Activated T-cell treated with anti-CD3 and anti-CD28 coated beads, Interleukin-2, amount 50 U/mL, for 24 hours (primary cell): ENCODE data around the gene NR1I2.

ENCODE experiments used
- DNase-seq: peaks from one replicate; pipeline ENCODE4 v3.0.0-alpha.2; 2020
- H3K27ac Mint-ChIP-seq: 2 replicates; pipeline ENCODE4 v1.8.0; 2020; ENCODE audit warnings: mild to moderate bottlenecking, mixed read lengths
- H3K27me3 Mint-ChIP-seq: 2 replicates; pipeline ENCODE4 v1.8.0; 2020; ENCODE audit warnings: mixed read lengths
- H3K36me3 Mint-ChIP-seq: 2 replicates; pipeline ENCODE4 v1.8.0; 2020; ENCODE audit warnings: low read depth, mixed read lengths
- H3K4me1 Mint-ChIP-seq: 2 replicates; pipeline ENCODE4 v1.8.0; 2020; ENCODE audit warnings: low read depth, mixed read lengths
- H3K4me3 Mint-ChIP-seq: 2 replicates; pipeline ENCODE4 v1.8.0; 2020; ENCODE audit warnings: mild to moderate bottlenecking, moderate library complexity, mixed read lengths
- H3K9me3 Mint-ChIP-seq: 2 replicates; pipeline ENCODE4 v1.8.0; 2020; ENCODE audit warnings: mixed read lengths

Gene NR1I2

DNA sequence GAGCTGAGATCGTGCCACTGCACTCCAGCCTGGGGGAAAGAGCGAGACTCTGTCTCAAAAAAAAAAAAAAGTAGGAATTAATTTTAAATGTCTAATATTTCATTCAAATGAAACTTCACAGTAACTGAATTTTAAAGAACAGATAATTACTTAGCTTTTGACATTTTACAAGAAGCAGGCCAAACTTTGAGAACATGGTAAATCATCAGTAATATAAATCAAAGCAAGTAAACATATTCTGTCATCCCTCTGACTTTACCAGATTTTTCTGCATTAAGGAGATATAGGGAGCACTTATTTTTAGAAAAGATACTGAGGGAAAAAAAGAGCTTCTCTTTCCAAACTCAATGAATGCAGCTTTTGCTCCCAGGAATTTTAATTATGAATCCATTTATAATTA is 37.0 kb downstream of the NR1I2 start:
- H3K4me3 Mint-ChIP-seq = no peak overlapping the region
- no peak for DNase-seq
- no peak overlapping the region for H3K27ac Mint-ChIP-seq
- peaks cover 5% of the 10 kb centered on the region for H3K4me1 Mint-ChIP-seq
- H3K27me3 Mint-ChIP-seq = no peaks in the 10 kb centered on the region
- H3K36me3 Mint-ChIP-seq = no peaks in the 10 kb centered on the region
- H3K9me3 Mint-ChIP-seq = no peaks in the 10 kb centered on the region

DNA sequence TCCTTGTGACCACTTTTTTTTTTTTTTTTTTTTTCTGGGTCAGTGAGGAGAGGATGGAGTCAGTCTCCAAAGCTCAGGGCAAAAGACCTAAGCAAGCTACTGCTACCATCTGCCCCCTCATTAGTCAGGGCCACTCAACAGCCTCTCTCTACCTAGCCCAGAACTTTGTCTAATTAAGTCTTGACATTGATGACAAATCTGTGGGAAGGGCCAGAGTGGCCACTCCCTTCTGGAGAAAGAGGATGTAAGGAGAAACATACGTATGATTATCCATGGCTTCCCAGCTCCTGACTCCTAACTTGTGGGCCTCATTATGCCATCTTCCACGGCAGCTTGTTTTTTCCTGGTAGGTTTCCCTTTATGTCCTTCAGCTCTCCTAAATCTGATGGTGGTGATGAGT is 37.9 kb downstream of the NR1I2 start:
- H3K27ac Mint-ChIP-seq = no peak overlapping the region
- no peaks in the 10 kb centered on the region for H3K9me3 Mint-ChIP-seq

DNA sequence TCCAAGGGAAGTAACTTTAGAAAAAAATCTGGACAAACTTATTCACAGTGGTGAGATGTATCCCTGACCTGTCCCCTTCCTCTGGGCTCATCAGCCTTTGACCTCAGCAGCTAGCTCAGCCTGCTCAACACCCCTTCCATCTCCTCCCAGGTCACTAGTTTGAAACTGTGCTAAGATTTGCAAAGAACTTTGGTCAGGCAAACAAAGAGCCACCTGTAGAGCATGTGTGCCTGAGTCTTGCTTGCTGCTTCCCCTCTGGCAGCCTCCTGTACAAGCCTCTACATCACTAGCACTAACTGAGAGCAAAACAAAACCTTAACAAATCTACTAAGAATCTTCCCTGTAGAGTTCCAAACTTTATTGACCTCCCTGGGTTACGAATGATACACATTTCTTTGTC is 43.9 kb downstream of the NR1I2 start:
- Mint-ChIP-seq H3K27ac (no peak overlapping the region), H3K4me1 (peaks cover 7% of the 10 kb centered on the region), H3K27me3 (no peaks in the 10 kb centered on the region), H3K4me3 (no peak overlapping the region), H3K9me3 (no peaks in the 10 kb centered on the region), H3K36me3 (peaks cover 15% of the 10 kb centered on the region)
- DNase-seq = no peak

More for the DNA sequence above, 37.9 kb downstream of the NR1I2 start:
- Mint-ChIP-seq H3K4me1 (peaks cover 5% of the 10 kb centered on the region), H3K27me3 (no peaks in the 10 kb centered on the region), H3K36me3 (peaks cover 3% of the 10 kb centered on the region), H3K4me3 (no peak overlapping the region)
- no peak for DNase-seq

DNA sequence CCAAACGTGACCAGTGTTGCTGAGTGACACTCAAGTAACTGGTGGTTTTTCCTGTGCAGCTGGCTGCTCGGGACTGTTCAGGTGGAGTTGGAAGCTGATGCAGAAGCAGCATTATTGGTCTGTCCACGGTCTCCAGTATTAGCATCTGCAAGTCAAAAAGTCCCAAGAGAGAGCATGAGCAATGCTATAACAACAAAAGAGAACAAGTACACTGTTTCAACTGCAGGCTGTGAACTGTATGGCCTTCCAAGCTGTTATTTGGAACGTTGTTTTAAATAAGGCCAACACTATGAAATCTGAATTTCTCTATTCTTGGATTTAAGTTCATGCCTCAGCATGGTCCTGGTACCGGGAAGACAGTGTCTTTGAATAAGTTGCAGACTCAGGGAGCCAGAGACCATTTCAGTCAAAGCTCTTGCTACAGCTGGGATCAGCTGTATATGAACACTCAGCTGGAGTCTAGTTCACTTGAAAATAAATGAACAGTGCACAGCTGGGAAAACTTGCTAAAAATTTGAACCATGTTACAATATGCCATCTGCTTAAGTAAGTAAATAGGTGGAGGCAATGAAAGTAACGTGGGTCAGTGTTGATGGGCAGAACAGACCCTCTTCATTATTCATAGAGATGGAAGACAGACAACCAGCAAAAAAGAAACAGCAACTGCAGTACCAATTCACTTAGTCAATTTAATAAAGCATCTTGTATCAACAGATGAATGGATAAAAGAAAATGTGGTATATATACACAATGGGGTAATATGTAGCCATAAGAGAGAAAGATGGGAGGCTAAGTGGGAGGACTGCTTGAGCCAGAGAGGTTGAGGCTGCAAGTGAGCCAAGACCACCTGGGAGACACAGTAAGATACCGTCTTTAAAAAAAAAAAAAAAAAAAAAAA is 45.1 kb downstream of the NR1I2 start:
- H3K27me3 Mint-ChIP-seq = no peaks in the 10 kb centered on the region
- peaks cover 18% of the 10 kb centered on the region for H3K36me3 Mint-ChIP-seq
- no peak overlapping the region for H3K4me3 Mint-ChIP-seq
- no peak for DNase-seq
- peaks cover 5% of the 10 kb centered on the region for H3K4me1 Mint-ChIP-seq
- H3K27ac Mint-ChIP-seq = no peak overlapping the region
- H3K9me3 Mint-ChIP-seq = no peaks in the 10 kb centered on the region

DNA sequence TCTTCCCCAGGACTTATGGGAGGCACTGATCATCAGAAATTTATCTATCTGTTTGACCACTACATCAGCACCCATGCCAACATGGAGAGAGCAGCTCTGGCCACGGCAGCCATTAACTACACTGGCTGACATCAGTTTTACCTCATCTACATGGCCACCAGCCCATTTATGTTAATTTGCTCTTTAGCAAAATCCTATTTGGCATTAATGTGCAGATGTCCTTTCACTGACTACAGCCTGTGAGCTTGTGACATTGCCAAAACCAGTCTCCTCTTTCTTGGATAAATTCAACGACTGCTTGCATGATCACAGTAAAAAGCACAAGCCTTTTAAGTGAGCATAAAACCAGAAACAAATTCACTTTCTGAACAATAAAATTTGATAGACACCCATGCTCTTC is 47.5 kb downstream of the NR1I2 start:
- H3K4me1 Mint-ChIP-seq = peaks cover 9% of the 10 kb centered on the region
- H3K9me3 Mint-ChIP-seq = no peaks in the 10 kb centered on the region
- H3K27me3 Mint-ChIP-seq = no peaks in the 10 kb centered on the region
- H3K36me3 Mint-ChIP-seq = peaks cover 18% of the 10 kb centered on the region
- no peak overlapping the region for H3K4me3 Mint-ChIP-seq
- no peak for DNase-seq
- no peak overlapping the region for H3K27ac Mint-ChIP-seq

DNA sequence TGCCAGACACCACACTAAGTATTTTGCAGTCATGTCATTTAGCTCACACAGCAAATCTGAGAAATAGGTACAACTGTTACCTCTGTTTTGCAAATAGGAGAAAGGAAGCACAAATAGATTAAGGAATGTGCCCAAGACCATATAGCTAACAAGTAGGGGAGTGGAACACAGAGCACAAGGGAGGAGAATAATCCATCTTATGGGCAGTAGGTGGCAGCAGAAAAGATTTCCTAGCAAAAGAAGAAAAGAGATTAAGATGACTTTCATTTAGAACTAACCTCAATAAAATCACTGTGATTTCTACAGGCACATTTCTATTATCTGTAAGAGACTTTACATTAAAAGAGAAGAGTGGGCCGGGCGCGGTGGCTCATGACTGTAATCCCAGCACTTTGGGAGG is 49.1 kb downstream of the NR1I2 start:
- Mint-ChIP-seq H3K27me3 (no peaks in the 10 kb centered on the region), H3K9me3 (no peaks in the 10 kb centered on the region), H3K36me3 (peaks cover 10% of the 10 kb centered on the region), H3K4me3 (no peak overlapping the region), H3K4me1 (peaks cover 19% of the 10 kb centered on the region), H3K27ac (no peak overlapping the region)
- DNase-seq = no peak

DNA sequence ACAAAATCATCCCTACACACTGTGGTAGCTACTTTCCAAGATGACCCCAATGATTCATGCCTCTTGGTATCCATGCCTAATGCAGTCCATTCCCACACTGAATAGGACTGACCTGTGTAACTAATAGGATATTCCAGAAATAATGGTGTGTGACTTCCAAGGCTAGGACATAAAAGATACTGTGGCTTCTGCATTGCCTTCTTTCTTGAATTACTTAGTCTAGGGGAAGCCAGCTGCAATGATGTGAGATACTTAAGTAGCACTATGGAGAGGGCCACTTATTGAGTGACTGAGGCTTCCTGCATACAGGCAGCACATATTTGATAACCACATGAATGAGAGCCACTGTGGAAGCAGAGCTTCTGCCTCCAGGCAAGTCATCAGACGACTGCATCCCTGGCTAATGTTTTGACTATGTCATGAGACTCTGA is 50.1 kb downstream of the NR1I2 start:
- Mint-ChIP-seq H3K36me3 (peaks cover 10% of the 10 kb centered on the region), H3K4me1 (peaks cover 19% of the 10 kb centered on the region), H3K27ac (peak overlapping the region; percentile 13), H3K27me3 (no peaks in the 10 kb centered on the region), H3K4me3 (no peak overlapping the region), H3K9me3 (no peaks in the 10 kb centered on the region)
- DNase-seq = no peak

DNA sequence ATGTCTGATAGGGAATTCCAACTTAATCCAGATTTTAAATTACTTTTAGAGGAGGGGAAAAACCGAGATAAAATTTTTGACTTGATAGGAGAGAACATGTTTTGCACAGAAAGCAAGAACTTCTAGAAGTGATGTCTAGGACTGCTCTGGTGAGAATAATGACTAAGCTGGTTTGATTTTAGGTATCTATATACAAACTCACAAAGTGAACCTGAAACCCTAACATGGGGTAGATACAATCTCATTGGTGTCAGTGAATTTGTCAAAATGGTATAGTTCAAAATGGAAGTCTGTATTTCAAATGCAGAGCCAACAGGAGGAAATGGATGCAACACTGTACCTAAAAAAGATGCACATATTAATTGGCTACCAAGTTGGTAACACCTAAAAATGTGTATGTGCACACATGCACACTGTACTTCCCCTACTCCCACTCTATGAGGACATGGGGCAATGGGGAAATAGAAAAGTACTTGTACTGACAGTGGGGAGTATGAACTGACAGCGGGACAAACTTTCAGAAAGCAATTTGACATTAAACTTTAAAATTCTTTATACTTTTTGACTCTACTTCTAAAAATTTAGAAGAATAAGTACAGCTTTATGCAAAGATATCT is 53.0 kb downstream of the NR1I2 start:
- H3K9me3 Mint-ChIP-seq = no peaks in the 10 kb centered on the region
- no peak overlapping the region for H3K27ac Mint-ChIP-seq
- H3K4me1 Mint-ChIP-seq = peaks cover 16% of the 10 kb centered on the region

DNA sequence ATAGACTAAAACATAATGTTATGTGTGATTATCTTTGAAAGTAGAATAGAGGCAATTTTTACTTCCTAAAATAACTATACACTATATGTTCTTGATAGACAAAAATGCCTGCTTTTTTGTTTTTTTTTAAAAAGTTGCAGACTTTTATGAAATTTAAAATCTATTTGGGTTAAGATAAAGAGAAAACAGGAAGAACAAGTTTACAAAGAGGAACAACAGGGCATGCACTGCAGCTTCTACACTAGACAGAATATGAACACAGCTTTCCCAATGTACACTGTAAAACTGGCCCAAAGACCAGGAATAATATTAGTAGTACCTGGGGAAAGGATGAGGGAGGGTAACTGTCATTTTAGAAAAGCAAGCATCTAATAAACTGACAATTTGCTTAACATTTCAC is 53.7 kb downstream of the NR1I2 start:
- peaks cover 32% of the 10 kb centered on the region for H3K36me3 Mint-ChIP-seq
- H3K4me1 Mint-ChIP-seq = peaks cover 16% of the 10 kb centered on the region
- H3K4me3 Mint-ChIP-seq = no peak overlapping the region
- H3K27me3 Mint-ChIP-seq = no peaks in the 10 kb centered on the region
- H3K27ac Mint-ChIP-seq = no peak overlapping the region
- no peak for DNase-seq
- no peaks in the 10 kb centered on the region for H3K9me3 Mint-ChIP-seq

More for the DNA sequence above, 53.0 kb downstream of the NR1I2 start:
- Mint-ChIP-seq H3K27me3 (no peaks in the 10 kb centered on the region), H3K4me3 (no peak overlapping the region), H3K36me3 (peaks cover 26% of the 10 kb centered on the region)
- no peak for DNase-seq

DNA sequence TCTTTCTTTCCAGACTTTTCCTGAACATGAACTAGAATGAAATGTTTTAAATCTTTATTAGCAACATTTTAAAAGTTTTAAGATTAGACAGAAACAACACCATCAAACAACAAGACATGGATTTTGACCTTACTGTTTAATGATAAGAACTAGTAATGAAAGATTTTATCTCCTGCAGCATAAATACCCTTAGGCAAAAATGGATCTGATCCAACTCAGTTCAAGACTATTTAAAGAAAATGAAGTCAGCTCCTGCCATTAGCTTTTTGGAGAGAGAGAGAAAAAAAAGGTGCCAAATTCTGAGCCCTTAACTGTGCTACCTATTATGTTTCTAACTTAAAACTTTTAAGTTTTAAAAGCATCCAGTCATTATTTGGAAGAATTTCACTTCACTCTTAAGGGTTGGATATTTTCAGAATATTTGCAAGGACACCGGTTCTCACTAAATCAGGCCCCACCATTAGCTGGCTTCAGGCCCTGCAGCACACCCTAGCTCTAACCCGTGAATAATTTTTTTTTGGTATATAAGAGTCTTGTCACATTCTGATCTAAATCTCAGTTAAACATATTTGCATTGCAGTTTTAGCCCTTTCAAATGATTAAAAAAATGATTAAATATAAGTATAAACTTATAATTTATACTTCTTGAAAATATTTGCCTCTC is 60.0 kb downstream of the NR1I2 start:
- Mint-ChIP-seq H3K27ac (no peak overlapping the region), H3K4me3 (no peak overlapping the region), H3K9me3 (peaks cover 2% of the 10 kb centered on the region), H3K4me1 (peaks cover 7% of the 10 kb centered on the region), H3K36me3 (peaks cover 77% of the 10 kb centered on the region), H3K27me3 (no peaks in the 10 kb centered on the region)
- DNase-seq = no peak

DNA sequence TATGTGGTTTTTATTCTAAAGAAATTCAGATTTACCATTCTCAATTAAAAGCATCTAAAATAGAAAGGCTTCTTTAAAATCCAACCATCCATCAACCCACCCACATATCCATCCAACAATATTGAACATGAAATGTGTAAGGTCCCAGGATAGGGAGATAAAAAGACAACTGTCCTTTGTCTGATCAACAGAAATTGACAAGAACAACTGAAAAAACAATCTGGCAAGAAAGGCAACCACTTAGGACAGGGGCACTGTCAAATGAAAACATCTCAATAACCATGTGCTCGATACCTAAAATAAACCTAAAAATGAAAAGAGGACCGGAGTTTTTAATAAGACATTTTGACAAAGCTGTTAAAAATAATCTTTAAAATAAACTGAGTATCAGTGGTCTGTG is 67.2 kb downstream of the NR1I2 start:
- H3K36me3 Mint-ChIP-seq = peaks cover 61% of the 10 kb centered on the region

DNA sequence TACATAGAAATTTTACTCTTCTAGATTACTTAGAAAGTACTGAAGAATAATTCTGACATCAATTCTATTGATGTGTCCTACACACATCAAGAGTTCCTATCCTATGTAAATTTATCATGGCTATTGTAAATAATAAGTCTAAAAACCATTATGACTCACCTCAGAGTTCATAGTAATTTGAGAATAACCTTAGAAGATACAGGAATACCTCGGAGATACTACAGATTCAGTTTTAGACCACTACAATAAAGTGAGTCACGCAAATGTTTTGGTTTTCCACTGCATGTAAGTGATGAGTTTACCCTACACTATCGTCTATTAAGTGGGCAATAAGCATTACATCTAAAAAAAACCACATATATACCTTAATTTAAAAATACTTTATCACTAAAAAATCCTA is 74.8 kb downstream of the NR1I2 start:
- peaks cover 14% of the 10 kb centered on the region for H3K9me3 Mint-ChIP-seq
- no peaks in the 10 kb centered on the region for H3K27me3 Mint-ChIP-seq
- H3K36me3 Mint-ChIP-seq = peaks cover 74% of the 10 kb centered on the region
- no peak for DNase-seq
- H3K27ac Mint-ChIP-seq = no peak overlapping the region
- H3K4me3 Mint-ChIP-seq = no peak overlapping the region
- peaks cover 7% of the 10 kb centered on the region for H3K4me1 Mint-ChIP-seq

More for the DNA sequence above, 67.2 kb downstream of the NR1I2 start:
- Mint-ChIP-seq H3K4me3 (no peak overlapping the region), H3K4me1 (peaks cover 9% of the 10 kb centered on the region), H3K9me3 (peaks cover 2% of the 10 kb centered on the region), H3K27ac (no peak overlapping the region), H3K27me3 (no peaks in the 10 kb centered on the region)
- no peak for DNase-seq

DNA sequence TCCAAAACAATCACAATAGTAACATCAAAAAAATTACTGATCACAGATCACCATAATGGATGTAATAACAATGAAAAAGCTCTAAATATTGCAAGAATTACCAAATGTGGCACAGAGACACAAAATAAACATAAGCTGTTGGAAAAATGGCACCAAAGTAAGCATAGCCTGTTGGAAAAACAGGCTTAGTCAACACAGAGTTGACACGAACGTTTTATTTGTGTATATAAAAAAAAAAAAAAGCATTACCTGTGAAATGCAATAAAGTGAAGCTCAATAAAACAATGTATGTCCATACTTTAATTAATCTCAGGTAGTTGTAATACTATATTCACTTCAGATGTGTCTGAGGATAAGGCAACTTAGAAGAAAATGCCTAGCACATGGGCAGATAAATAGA is 77.1 kb downstream of the NR1I2 start:
- H3K9me3 Mint-ChIP-seq = peaks cover 16% of the 10 kb centered on the region

DNA sequence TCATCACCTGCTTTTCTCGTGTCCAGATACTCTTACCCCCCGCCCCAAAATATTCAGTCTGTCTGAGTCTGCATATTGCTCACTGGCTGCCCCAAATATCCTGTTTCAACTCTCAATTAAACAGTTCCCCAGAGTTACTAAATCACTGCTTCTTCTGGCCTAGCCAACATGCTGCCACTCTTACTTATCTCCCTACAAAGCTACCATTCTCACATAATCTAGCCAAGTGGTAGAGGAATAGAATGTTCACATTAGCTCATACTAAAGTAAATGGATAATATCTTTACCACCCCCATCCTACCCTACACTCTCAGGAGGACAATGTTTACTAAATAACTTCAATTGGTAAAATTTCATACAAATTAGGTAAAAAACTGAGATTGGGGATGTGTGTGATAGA is 77.8 kb downstream of the NR1I2 start:
- H3K4me3 Mint-ChIP-seq = no peak overlapping the region
- peaks cover 16% of the 10 kb centered on the region for H3K9me3 Mint-ChIP-seq
- peaks cover 9% of the 10 kb centered on the region for H3K4me1 Mint-ChIP-seq
- no peak for DNase-seq
- no peak overlapping the region for H3K27ac Mint-ChIP-seq
- no peaks in the 10 kb centered on the region for H3K27me3 Mint-ChIP-seq
- H3K36me3 Mint-ChIP-seq = peaks cover 86% of the 10 kb centered on the region

More for the DNA sequence above, 77.1 kb downstream of the NR1I2 start:
- Mint-ChIP-seq H3K27ac (no peak overlapping the region), H3K36me3 (peaks cover 86% of the 10 kb centered on the region), H3K4me3 (no peak overlapping the region), H3K27me3 (no peaks in the 10 kb centered on the region), H3K4me1 (peaks cover 9% of the 10 kb centered on the region)
- DNase-seq = no peak

DNA sequence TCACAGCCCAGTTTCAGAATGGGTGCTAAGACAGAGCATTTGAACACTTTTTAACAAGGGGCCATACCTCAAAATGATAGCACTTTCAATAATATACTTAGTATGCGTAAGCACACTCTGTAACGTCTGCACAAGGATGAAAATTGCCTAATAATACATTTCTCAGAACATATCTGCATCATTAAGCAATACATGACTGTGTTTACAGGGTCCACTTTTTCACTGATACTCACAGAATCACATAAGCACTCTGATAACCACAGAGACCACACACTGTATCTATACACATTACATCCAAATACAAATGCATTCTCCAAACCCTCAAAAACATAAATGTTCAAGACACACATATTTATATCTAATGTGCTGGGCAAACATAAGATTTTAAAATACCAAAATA is 79.8 kb downstream of the NR1I2 start:
- H3K4me1 Mint-ChIP-seq = peaks cover 9% of the 10 kb centered on the region
- peaks cover 84% of the 10 kb centered on the region for H3K36me3 Mint-ChIP-seq
- peaks cover 12% of the 10 kb centered on the region for H3K9me3 Mint-ChIP-seq
- H3K27me3 Mint-ChIP-seq = no peaks in the 10 kb centered on the region
- H3K4me3 Mint-ChIP-seq = no peak overlapping the region
- DNase-seq = no peak
- H3K27ac Mint-ChIP-seq = no peak overlapping the region
